Activated T-cell treated with anti-CD3 and anti-CD28 coated beads, Interleukin-2, amount 50 U/mL, for 1 hour (primary cell): ENCODE measurements around the gene ATP5F1A.

Source experiments
- DNase-seq: peaks from one replicate; pipeline ENCODE4 v3.0.0-alpha.2; 2020

The ATP5F1A gene

GRCh38 chr18:46042571-46043123 is 55.4 kb downstream of the ATP5F1A start:
- DNase-seq: no peak

DNA sequence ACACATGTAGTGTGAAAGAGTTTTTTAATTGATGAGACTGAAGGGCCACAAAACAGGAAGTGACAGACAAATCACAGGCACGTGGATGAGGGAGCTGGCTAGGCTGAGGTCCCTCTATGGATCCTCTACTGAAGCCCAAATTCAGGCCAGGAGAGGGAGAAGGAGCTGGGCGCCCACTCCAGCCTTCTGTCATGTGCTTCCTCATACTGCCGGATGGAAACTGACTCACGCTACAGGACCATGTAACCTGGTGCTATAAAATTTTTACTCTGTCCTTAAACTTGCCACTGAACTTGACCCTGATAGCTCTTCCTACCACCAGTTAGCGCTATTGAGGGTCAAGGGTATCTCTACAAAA is 57.4 kb downstream of the ATP5F1A start:
- no peak for DNase-seq

DNA sequence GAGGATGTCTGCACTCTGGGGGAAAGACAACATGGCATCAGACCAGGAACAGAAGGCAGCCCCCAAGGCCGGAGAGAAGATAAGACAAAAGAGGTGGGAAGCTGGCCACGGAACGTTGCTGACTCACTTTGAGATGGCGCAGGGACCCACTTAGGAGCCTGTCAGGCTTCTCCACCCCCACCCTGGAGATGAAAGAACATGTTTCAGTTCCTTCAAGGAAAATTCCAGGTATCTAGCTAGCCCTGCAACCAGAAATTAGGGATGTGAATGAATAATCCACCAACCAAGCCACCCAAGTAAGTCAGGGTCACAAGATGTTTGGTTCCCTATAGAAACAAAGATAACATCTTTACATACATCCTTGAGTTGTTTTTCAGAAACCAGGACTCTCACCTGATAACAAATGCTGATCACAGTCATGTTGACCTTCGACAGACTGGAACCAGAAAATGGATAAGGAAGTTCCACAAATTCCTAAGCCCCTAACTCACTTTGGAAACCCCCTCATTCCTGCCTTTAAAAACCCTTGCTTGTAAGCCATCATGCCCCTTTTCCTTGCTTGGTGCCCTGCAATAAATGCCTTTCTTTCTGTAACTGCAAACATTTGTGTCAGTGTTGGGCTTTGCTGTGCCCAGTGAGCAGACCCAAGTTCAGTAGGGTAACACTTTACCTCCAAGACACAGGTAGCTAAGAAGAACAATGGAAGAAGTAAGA is 57.9 kb downstream of the ATP5F1A start:
- no peak for DNase-seq

GRCh38 chr18:46037512-46038305 is 60.4 kb downstream of the ATP5F1A start:
- DNase-seq: no peak

DNA sequence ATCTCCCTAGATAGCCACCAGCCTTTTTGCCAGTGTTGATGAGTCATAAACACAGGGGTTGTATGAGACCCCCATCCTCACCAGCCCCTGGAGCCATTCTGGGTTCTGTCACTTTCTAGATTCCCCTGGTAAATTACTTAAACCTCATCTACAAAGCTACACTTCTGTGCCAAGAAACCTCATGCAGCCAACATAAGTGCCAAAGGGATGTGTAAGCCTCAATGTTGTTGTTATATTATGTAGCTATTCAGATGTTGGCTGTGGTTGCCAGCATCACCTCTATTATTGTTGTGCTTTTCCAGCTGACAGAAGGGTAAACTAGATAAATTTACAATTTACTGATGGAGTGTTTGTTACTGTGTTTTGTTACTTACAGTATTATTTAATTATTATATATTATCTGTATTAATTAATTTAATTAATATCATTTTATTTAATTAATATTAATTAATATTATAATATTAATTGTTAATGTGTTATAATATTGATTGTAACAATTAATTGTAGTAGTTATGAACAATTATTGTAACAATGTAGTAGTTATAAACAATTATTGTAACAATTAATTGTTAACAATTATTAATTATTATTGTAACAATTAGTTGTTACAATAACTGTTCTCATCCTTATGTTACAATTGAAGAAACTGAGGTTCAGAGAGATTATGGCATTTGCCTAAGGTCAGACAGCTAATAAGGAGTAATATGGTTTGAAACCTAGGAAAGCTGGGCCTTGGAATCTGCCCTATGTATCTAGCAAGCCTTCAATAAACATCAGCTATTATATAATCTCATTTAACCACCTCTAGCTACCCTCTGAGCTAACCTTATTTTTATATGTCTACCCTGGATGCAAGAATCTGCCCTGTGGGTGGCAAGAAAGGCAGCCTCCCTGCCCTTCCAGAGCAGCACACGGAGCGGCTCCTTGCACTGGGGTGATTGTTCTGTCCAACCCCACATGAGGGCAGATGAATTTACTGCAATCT is 62.1 kb downstream of the ATP5F1A start:
- no peak for DNase-seq

GRCh38 chr18:46034230-46034629 is 63.9 kb downstream of the ATP5F1A start:
- no peak for DNase-seq

DNA sequence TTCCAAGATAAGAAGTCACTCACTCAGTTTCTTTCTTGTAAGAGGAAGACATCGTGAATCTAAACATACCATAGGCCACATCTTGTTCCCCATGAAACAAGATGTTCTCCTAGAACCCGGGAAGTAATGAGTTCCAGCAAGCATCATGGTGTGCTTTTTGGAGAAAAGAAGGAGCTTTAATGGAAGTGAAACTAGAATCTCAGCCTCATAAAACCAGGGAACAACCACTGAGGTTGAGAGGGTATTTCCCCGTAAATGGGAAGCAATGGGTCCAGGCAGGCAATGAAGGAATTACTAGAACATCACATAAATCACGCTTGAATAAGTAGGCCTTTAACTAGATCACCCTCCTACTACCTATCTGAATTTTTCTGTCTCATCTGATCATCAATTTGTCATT is 66.4 kb downstream of the ATP5F1A start:
- no peak for DNase-seq
